Mesothelial cell of epicardium (in vitro differentiated cells): ENCODE data around the gene ZSCAN22. TPM values are rescaled to one million over a fixed set of nuclear protein-coding genes. Genes with fewer than 3 reads are reported as not detected.

Experiments used
- DNase-seq, 2 experiments: peaks; one replicate each; pipeline ENCODE4 v3.0.0; 2021; ENCODE audit warnings: low spot score in 2 of 2; ENCODE audit not compliant: unreplicated experiment in 2 of 2
- H3K27ac Mint-ChIP-seq: 2 replicates; pipeline ENCODE4 v1.8.0; 2021; ENCODE audit warnings: mixed read lengths
- H3K27me3 Mint-ChIP-seq: 2 replicates; pipeline ENCODE4 v1.8.0; 2021; ENCODE audit warnings: low read depth, mixed read lengths
- H3K36me3 Mint-ChIP-seq: 2 replicates; pipeline ENCODE4 v1.8.0; 2021; ENCODE audit warnings: mixed read lengths
- H3K4me1 Mint-ChIP-seq: 2 replicates; pipeline ENCODE4 v1.8.0; 2021; ENCODE audit warnings: mixed read lengths
- H3K4me3 Mint-ChIP-seq: 2 replicates; pipeline ENCODE4 v1.8.0; 2021; ENCODE audit warnings: mild to moderate bottlenecking, moderate library complexity, mixed read lengths
- H3K9me3 Mint-ChIP-seq: 2 replicates; pipeline ENCODE4 v1.8.0; 2021; ENCODE audit warnings: mixed read lengths
- total RNA-seq: library from RNA; stranded (reverse); gene quantifications from 3 replicates; pipeline ENCODE4 v1.2.1, GENCODE V29; 2021
- TF ChIP-seq, protein P1 (sequence below): fragments of 200-600 bp; sonication (generic); IDR thresholded peaks from one replicate; pipeline ENCODE4 v1.5.0; 2021; ENCODE audit warnings: antibody characterized with exemption; ENCODE audit not compliant: unreplicated experiment

ZSCAN22 gene
- total RNA-seq, 1 donor from 2014 or later = 3.8 TPM

DNA sequence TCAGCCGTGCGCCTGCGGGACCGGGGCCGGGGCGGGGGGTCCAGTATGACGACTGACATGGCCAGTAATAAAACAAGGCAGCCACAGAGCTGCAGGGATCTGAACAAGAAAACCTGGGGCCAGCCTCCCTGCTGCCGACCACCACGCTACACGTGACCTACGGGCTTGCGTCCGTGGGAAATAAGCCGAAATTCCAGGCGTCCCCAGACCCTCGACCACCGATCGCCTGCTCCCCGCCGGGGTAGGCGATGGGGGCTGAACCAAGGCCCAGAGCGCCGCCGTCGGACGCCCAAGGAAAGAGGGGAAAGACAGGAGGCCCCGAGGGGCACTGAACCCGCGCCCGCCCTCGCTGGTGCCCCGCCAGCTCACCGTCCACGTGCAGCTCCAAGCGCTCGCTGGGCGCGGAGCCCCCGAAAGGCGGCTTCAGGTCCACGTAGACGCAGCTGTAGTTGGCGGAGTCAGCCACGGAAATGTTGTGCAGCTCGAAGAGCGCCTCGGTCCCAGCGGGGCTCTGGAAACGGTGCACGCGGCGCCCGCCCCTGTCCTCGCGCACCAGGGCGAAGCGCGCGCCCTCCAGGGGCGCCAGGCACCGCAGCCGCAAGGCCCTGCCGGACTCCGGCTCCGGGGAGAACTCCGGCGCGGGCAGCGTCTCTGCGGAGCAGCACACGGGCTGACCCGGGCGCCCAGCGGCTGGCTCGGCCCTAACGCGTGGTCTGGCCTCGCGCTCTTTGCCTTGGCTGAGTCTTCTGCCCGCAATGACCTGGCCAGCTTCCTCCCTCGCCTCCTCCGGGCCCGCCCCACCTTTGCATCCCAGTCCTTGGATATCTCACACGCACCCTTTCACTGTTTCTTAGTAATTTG, 23.4 kb downstream of the ZSCAN22 start:
- Mint-ChIP-seq H3K4me3 (no peak overlapping the region), H3K36me3 (peaks cover 4% of the 10 kb centered on the region), H3K27me3 (peaks cover 28% of the 10 kb centered on the region), H3K9me3 (no peaks in the 10 kb centered on the region), H3K4me1 (peaks cover 16% of the 10 kb centered on the region), H3K27ac (no peak overlapping the region)
- TF ChIP-seq, protein P1, sequence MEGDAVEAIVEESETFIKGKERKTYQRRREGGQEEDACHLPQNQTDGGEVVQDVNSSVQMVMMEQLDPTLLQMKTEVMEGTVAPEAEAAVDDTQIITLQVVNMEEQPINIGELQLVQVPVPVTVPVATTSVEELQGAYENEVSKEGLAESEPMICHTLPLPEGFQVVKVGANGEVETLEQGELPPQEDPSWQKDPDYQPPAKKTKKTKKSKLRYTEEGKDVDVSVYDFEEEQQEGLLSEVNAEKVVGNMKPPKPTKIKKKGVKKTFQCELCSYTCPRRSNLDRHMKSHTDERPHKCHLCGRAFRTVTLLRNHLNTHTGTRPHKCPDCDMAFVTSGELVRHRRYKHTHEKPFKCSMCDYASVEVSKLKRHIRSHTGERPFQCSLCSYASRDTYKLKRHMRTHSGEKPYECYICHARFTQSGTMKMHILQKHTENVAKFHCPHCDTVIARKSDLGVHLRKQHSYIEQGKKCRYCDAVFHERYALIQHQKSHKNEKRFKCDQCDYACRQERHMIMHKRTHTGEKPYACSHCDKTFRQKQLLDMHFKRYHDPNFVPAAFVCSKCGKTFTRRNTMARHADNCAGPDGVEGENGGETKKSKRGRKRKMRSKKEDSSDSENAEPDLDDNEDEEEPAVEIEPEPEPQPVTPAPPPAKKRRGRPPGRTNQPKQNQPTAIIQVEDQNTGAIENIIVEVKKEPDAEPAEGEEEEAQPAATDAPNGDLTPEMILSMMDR = no peak
- no peak for DNase-seq

DNA sequence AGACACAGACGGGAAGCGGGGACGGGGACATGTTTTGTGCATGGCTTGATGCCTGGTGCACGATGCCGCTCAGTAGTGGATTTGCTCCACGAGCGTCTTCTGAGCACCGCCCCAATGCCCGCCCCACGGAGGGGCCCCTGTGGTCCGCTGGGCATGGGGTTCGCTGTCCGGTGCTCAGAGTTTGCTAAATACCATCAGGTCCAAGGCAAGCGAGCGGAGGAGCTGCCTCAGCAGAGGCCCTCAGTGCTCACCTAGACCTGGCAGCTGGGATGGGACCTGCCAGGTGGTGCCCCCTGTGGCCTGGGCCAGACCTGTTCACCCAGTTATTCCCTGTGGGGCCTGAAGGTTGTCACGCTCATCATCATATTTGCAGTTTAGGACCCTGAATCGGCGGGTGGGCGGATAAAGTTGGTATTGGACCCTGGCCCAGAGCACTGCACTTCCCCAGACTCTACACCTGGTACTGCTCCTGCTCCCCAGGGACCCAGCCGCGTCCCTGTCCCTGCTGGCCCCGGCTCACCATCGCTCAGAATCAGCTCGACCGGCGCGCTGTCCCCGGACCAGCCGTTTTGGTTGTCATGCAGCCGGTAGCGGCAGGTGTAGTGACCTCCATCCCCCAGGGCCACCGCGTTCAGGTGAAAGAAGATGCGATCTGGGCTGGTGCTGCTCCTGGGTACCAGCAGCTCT, 24.2 kb downstream of the ZSCAN22 start:
- TF ChIP-seq, protein P1 = no peak
- DNase-seq = no peak
- no peaks in the 10 kb centered on the region for H3K9me3 Mint-ChIP-seq
- H3K4me1 Mint-ChIP-seq = peaks cover 10% of the 10 kb centered on the region
- peaks cover 4% of the 10 kb centered on the region for H3K36me3 Mint-ChIP-seq
- peaks cover 21% of the 10 kb centered on the region for H3K27me3 Mint-ChIP-seq
- no peak overlapping the region for H3K27ac Mint-ChIP-seq
- H3K4me3 Mint-ChIP-seq = no peak overlapping the region

DNA sequence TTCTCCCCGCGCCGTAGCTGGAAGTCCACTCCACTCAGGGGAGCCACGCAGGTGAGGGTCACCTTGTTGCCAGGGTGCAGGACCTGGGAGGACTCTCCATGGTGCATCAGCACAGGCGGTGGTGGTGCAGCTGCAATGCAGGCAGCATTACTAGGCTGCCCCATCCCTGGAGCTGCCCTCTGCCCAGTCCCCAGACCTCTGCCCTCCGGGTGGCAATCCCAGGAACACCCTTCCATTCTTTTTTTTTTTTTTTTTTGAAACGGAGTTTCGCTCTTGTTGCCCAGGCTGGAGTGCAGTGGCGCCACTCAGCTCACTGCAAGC, 24.7 kb downstream of the ZSCAN22 start:
- no peak for DNase-seq
- Mint-ChIP-seq H3K9me3 (no peaks in the 10 kb centered on the region), H3K27me3 (peaks cover 16% of the 10 kb centered on the region), H3K27ac (no peak overlapping the region), H3K4me3 (no peak overlapping the region), H3K36me3 (peaks cover 4% of the 10 kb centered on the region), H3K4me1 (peaks cover 10% of the 10 kb centered on the region)
- TF ChIP-seq, protein P1 = no peak

DNA sequence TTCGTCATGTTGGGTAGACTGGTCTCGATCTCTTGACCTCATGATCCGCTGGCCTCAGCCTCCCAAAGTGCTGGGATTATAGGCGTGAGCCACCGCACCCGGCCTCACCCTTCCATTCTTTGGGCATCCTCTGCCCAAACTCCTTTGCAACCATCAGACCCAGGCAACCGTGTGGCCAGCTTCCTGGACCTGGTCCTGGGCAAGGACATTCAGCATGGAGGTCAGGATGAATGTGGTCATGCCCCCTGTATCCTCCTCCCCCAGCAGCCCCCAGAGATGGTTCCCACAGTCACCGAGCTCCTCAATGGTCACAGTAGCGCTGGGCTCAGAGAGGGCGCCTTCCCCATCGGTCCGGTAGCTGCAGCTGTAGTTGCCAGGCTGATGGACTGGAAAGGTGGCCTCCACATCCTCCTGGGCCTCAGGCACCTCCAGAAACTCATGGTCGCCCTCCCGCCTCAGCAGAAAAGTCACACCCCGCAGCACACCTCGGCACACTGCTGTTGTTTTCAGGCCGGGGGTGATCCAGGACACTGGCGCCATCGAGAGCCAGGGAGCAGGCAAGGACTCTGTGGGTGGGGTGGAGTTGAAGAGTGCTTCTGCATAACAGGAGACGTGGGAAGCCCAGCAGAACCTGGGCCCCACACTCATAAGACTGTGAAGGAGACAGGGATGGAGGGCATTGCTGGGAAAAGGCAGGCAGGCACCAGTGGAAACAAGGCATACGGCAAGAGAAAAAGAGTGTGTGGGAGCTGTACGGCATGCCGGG, 25.4 kb downstream of the ZSCAN22 start:
- Mint-ChIP-seq H3K4me3 (no peak overlapping the region), H3K27me3 (peaks cover 13% of the 10 kb centered on the region), H3K27ac (no peak overlapping the region), H3K36me3 (peaks cover 4% of the 10 kb centered on the region), H3K4me1 (peaks cover 7% of the 10 kb centered on the region), H3K9me3 (no peaks in the 10 kb centered on the region)
- TF ChIP-seq, protein P1 = no peak
- no peak for DNase-seq

DNA sequence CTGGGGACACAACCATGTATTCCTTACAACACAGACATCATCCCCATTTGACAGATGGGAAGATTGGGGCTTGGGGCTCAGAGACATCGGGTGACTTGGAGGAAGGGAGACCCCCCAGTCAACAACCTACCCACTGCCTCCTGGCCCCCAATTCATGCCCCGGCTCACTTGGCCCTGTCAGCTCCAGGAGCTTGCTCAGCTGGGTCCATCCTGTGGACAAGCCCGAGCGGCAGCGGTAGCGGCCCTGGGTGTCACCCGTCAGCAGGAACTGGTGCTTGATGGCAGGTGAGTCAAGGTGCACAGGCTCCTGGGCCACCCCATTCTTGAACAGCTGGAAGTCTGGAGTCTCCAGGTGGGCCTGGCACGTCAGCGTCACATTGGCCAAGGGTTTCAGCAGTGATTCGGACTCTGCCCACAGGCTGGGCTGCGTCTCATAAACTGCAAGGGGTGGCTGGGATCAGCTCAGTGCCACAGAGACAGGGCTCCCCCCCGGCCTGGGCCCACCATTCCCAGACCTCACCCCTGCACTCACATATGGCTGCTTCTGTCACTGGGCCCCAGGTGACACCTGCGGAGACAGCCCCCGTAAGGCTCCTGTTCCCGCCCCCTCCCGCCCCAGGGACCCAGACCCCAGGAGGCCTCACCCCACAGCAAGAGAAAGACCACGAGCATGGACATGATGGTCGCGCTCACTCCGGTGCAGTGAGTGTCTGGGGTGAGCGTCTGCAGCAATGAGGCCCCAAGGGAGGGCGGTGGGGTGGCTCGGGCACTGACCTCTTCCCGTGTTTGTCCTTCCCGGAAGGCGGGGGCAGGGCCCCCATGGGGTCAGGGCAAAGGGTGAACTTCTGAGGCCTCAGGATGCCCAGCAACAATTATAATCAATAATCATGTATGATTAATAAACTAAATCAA, 26.2 kb downstream of the ZSCAN22 start, which contains the start of gene A1BG:
Gene A1BG (minus strand): TSS at position 733 of the 912 bp plus-strand sequence. CDS start 55 bp downstream, at position 678.
- Mint-ChIP-seq H3K4me1 (peaks cover 2% of the 10 kb centered on the region), H3K9me3 (no peaks in the 10 kb centered on the region), H3K4me3 (no peak within 1 kb of the TSS), H3K36me3 (peaks cover 4% of the 10 kb centered on the region), H3K27me3 (peaks cover 8% of the 10 kb centered on the region), H3K27ac (no peak within 1 kb of the TSS)
- TF ChIP-seq, protein P1 = no peak
- no peak for DNase-seq
